ENCODE data around the gene SCN4A. TPM values are rescaled to one million over a fixed set of nuclear protein-coding genes. Genes with fewer than 3 reads are reported as not detected.

The SCN4A gene
- total RNA-seq, 3 donors from 2014 or later: 0.05 to 0.14 TPM; not detected in 1

- Mint-ChIP-seq H3K4me1 (ENCODE audit: low read depth) (peaks cover 41% of the 10 kb centered on the region), H3K27me3 (ENCODE audit: low read depth) (no peaks in the 10 kb centered on the region), H3K9me3 (no peaks in the 10 kb centered on the region)
These were observed 33.0 kb upstream of the SCN4A start for GRCh38 chr17:64005734-64006167.

GRCh38 chr17:64004903-64005733 is 32.4 kb upstream of the SCN4A start:
- H3K4me1 Mint-ChIP-seq (ENCODE audit: low read depth): peaks cover 37% of the 10 kb centered on the region
- no peak for ATAC-seq
- H3K9me3 Mint-ChIP-seq: no peaks in the 10 kb centered on the region
- no peak for DNase-seq
- no peak overlapping the region for H3K4me3 Mint-ChIP-seq
- peaks cover 19% of the 10 kb centered on the region for H3K36me3 Mint-ChIP-seq (ENCODE audit: insufficient read depth)
- no peaks in the 10 kb centered on the region for H3K27me3 Mint-ChIP-seq (ENCODE audit: low read depth)

More at GRCh38 chr17:64005734-64006167, 33.0 kb upstream of the SCN4A start:
- ATAC-seq: no peak
- no peak for DNase-seq
- Mint-ChIP-seq H3K4me3 (no peak overlapping the region), H3K36me3 (ENCODE audit: insufficient read depth) (peaks cover 21% of the 10 kb centered on the region)

GRCh38 chr17:64004218-64004770 is 31.6 kb upstream of the SCN4A start:
- H3K4me3 Mint-ChIP-seq: no peak overlapping the region
- ATAC-seq: no peak
- no peaks in the 10 kb centered on the region for H3K9me3 Mint-ChIP-seq
- H3K4me1 Mint-ChIP-seq (ENCODE audit: low read depth): peaks cover 34% of the 10 kb centered on the region
- no peaks in the 10 kb centered on the region for H3K27me3 Mint-ChIP-seq (ENCODE audit: low read depth)
- peaks cover 18% of the 10 kb centered on the region for H3K36me3 Mint-ChIP-seq (ENCODE audit: insufficient read depth)
- DNase-seq: no peak

- ATAC-seq (no peak), DNase-seq (no peak)
- Mint-ChIP-seq H3K4me1 (ENCODE audit: low read depth) (peaks cover 35% of the 10 kb centered on the region), H3K9me3 (no peaks in the 10 kb centered on the region), H3K4me3 (no peak overlapping the region), H3K36me3 (ENCODE audit: insufficient read depth) (peaks cover 13% of the 10 kb centered on the region), H3K27me3 (ENCODE audit: low read depth) (no peaks in the 10 kb centered on the region)
These were observed 30.9 kb upstream of the SCN4A start for GRCh38 chr17:64003526-64004121.

- no peak for DNase-seq
- ATAC-seq: no peak
- H3K4me3 Mint-ChIP-seq: no peak overlapping the region
These were observed 30.2 kb upstream of the SCN4A start for GRCh38 chr17:64002658-64003525.

GRCh38 chr17:64001763-64002529 is 29.2 kb upstream of the SCN4A start:
- DNase-seq (no peak), ATAC-seq (no peak)
- Mint-ChIP-seq H3K36me3 (ENCODE audit: insufficient read depth) (peaks cover 10% of the 10 kb centered on the region), H3K9me3 (no peaks in the 10 kb centered on the region), H3K4me1 (ENCODE audit: low read depth) (peaks cover 31% of the 10 kb centered on the region), H3K27me3 (ENCODE audit: low read depth) (no peaks in the 10 kb centered on the region), H3K4me3 (no peak overlapping the region)

More at GRCh38 chr17:64002658-64003525, 30.2 kb upstream of the SCN4A start:
- Mint-ChIP-seq H3K4me1 (ENCODE audit: low read depth) (peaks cover 31% of the 10 kb centered on the region), H3K36me3 (ENCODE audit: insufficient read depth) (peaks cover 10% of the 10 kb centered on the region), H3K27me3 (ENCODE audit: low read depth) (no peaks in the 10 kb centered on the region), H3K9me3 (no peaks in the 10 kb centered on the region)

- peaks cover 10% of the 10 kb centered on the region for H3K36me3 Mint-ChIP-seq (ENCODE audit: insufficient read depth)
- H3K27me3 Mint-ChIP-seq (ENCODE audit: low read depth): no peaks in the 10 kb centered on the region
- no peaks in the 10 kb centered on the region for H3K9me3 Mint-ChIP-seq
- ATAC-seq (no peak), DNase-seq (no peak)
- no peak overlapping the region for H3K4me3 Mint-ChIP-seq
- peaks cover 30% of the 10 kb centered on the region for H3K4me1 Mint-ChIP-seq (ENCODE audit: low read depth)
These were observed 28.4 kb upstream of the SCN4A start for GRCh38 chr17:64001091-64001579.

GRCh38 chr17:63999680-64000531 is 27.2 kb upstream of the SCN4A start:
- Mint-ChIP-seq H3K27me3 (ENCODE audit: low read depth) (no peaks in the 10 kb centered on the region), H3K9me3 (no peaks in the 10 kb centered on the region), H3K36me3 (ENCODE audit: insufficient read depth) (peaks cover 10% of the 10 kb centered on the region), H3K4me1 (ENCODE audit: low read depth) (peaks cover 29% of the 10 kb centered on the region), H3K4me3 (peak overlapping the region; percentile 85)
- ATAC-seq (no peak), DNase-seq (no peak)

- Mint-ChIP-seq H3K27me3 (ENCODE audit: low read depth) (no peaks in the 10 kb centered on the region), H3K4me1 (ENCODE audit: low read depth) (peaks cover 32% of the 10 kb centered on the region), H3K9me3 (no peaks in the 10 kb centered on the region), H3K36me3 (ENCODE audit: insufficient read depth) (peaks cover 7% of the 10 kb centered on the region), H3K4me3 (peak overlapping the region; percentile 85)
- DNase-seq (no peak), ATAC-seq (peak; percentile 25 to 34)
These were observed 26.3 kb upstream of the SCN4A start for GRCh38 chr17:63998721-63999679.

GRCh38 chr17:63998050-63998720 is 25.5 kb upstream of the SCN4A start, which contains the start of gene PRR29:
Gene PRR29 (plus strand): TSS chr17:63998351. CDS start chr17:63998365, 14 bp downstream.
- H3K27me3 Mint-ChIP-seq (ENCODE audit: low read depth): no peaks in the 10 kb centered on the region

GRCh38 chr17:63997341-63998048 is 24.8 kb upstream of the SCN4A start:
- no peaks in the 10 kb centered on the region for H3K27me3 Mint-ChIP-seq (ENCODE audit: low read depth)
- no peak for ATAC-seq
- H3K9me3 Mint-ChIP-seq: no peaks in the 10 kb centered on the region

More at GRCh38 chr17:63998050-63998720, 25.5 kb upstream of the SCN4A start, which contains the start of gene PRR29:
- DNase-seq (peak; percentile 64), ATAC-seq (peak; percentile 78 to 83)
- no peaks in the 10 kb centered on the region for H3K36me3 Mint-ChIP-seq (ENCODE audit: insufficient read depth)
- peaks cover 38% of the 10 kb centered on the region for H3K4me1 Mint-ChIP-seq (ENCODE audit: low read depth)
- peak within 1 kb of the TSS; percentile 85 for H3K4me3 Mint-ChIP-seq
- no peaks in the 10 kb centered on the region for H3K9me3 Mint-ChIP-seq

More at GRCh38 chr17:63997341-63998048, 24.8 kb upstream of the SCN4A start:
- H3K36me3 Mint-ChIP-seq (ENCODE audit: insufficient read depth): no peaks in the 10 kb centered on the region
- peaks cover 42% of the 10 kb centered on the region for H3K4me1 Mint-ChIP-seq (ENCODE audit: low read depth)
- no peak for DNase-seq
- H3K4me3 Mint-ChIP-seq: peak overlapping the region; percentile 85
